SU-DHL-6 (cell line): ENCODE results near the gene CATSPERE.
A peak's percentile ranks its signal among the peaks of the same experiment; 100 is the strongest.

Source experiments
- H2AFZ ChIP-seq: fragments of 200-600 bp; sonication (generic); 2 replicates; pipeline ENCODE4 v1.6.1; 2014; ENCODE audit warnings: low read depth, mild to moderate bottlenecking, moderate library complexity, mixed read lengths, antibody characterized with exemption, low read length; ENCODE audit not compliant: severe bottlenecking
- H3F3A ChIP-seq: fragments of 200-600 bp; shearing (Covaris generic); 2 replicates; pipeline ENCODE4 v1.6.0; 2016; ENCODE audit warnings: antibody characterized with exemption, mild to moderate bottlenecking; ENCODE audit not compliant: insufficient read depth
- H3K27ac ChIP-seq: fragments of 200-600 bp; sonication (generic); 2 replicates; pipeline ENCODE4 v1.5.1; 2016; ENCODE audit warnings: low read depth, mild to moderate bottlenecking, low read length, moderate library complexity, mixed read lengths
- H3K27me3 ChIP-seq: fragments of 200-600 bp; sonication (generic), shearing (Covaris generic); 2 replicates; pipeline ENCODE4 v1.6.0; 2014; ENCODE audit warnings: mild to moderate bottlenecking, low read length
- H3K36me3 ChIP-seq: fragments of 200-600 bp; sonication (generic); 2 replicates; pipeline ENCODE4 v1.6.1; 2014; ENCODE audit warnings: mild to moderate bottlenecking, low read length, mixed read lengths
- H3K4me2 ChIP-seq: fragments of 300-600, 200-600 bp; shearing (Covaris generic), sonication (generic); 2 replicates; pipeline ENCODE4 v1.6.0; 2014; ENCODE audit warnings: low read length, low read depth, mild to moderate bottlenecking; ENCODE audit not compliant: poor library complexity, severe bottlenecking
- H3K4me3 ChIP-seq: fragments of 200-600 bp; sonication (generic); 2 replicates; pipeline ENCODE4 v1.5.1; 2014; ENCODE audit warnings: antibody characterized with exemption, low read length, mild to moderate bottlenecking, mixed read lengths; ENCODE audit not compliant: insufficient read depth, poor library complexity, severe bottlenecking
- H3K79me2 ChIP-seq: fragments of 200-600 bp; sonication (generic); 2 replicates; pipeline ENCODE4 v1.6.1; 2014; ENCODE audit warnings: mild to moderate bottlenecking, low read length, moderate library complexity; ENCODE audit not compliant: insufficient read depth
- H3K9ac ChIP-seq: fragments of 200-600 bp; sonication (generic); 2 replicates; pipeline ENCODE4 v1.7.0; 2014; ENCODE audit warnings: mild to moderate bottlenecking, low read length
- H3K9me2 ChIP-seq: fragments of 200-600 bp; sonication (generic); replicated peaks from 2 replicates; pipeline ENCODE4 v1.6.1; 2014; ENCODE audit warnings: low read length; ENCODE audit not compliant: insufficient read depth
- H3K9me3 ChIP-seq: fragments of 200-600 bp; sonication (generic); 2 replicates; pipeline ENCODE4 v1.6.1; 2014; ENCODE audit warnings: low read length, mixed read lengths; ENCODE audit not compliant: insufficient read depth
- H4K20me1 ChIP-seq: fragments of 200-600 bp; sonication (generic); 2 replicates; pipeline ENCODE4 v1.6.1; 2014; ENCODE audit warnings: low read depth, mild to moderate bottlenecking, antibody characterized with exemption, low read length, moderate library complexity, mixed read lengths
- EZH2phosphoT487 ChIP-seq: fragments of 200-600 bp; sonication (generic), shearing (Covaris generic); conservative IDR thresholded peaks from 2 replicates; pipeline ENCODE4 v1.6.1; 2018; ENCODE audit warnings: mild to moderate bottlenecking, antibody characterized with exemption, low read length, moderate library complexity, mixed read lengths
- TF ChIP-seq, protein P1 (sequence below): fragments of 200-600 bp; sonication (generic); IDR thresholded peaks from one replicate; pipeline ENCODE4 v1.5.1; 2017; ENCODE audit warnings: antibody characterized with exemption, mild to moderate bottlenecking, low read length, moderate library complexity; ENCODE audit not compliant: insufficient read depth, poor library complexity, severe bottlenecking

The CATSPERE gene

DNA sequence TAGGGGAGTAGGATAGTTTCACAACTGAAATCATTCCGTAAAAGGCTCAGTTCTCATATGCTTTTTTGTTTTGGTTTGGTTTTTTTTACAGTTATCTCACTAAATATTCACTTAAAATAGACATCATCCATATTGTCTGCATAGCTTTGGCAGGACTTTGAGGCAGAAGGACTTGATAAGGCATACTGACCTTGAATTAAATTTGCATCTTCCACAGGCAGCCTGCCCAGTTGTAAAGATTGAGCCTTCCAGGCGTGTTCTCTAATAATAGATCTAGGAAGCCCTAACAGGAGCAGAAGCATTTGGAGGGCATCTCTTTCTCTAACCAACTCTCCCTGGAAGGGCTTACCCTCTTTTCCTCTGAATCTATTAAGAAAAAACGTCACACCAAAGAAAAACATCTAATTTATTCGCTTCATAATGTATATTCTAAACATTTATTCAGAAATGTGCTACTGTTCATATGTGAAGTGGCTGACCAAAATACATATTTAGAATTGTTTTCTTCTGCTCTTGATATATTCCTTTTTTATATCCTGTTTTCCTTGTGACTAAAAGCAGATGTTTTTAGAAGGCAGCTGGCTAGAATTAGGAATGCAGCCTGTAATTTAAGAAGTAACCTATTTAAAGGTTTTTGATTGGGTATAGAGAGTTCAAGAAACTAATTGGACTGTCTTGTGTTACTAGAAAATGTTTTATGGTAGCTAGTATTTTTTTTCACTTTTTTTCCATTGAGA lies 212.0 kb downstream of the CATSPERE start:
- Histone ChIP-seq H3K9me2 (no peaks in the 10 kb centered on the region), H4K20me1 (peaks cover 33% of the 10 kb centered on the region), H3K9ac (no peak overlapping the region), H3K9me3 (no peaks in the 10 kb centered on the region), H3K4me3 (no peak overlapping the region), H2AFZ (no peak overlapping the region), H3K27me3 (no peaks in the 10 kb centered on the region), H3K4me2 (no peak overlapping the region), H3F3A (peaks cover 21% of the 10 kb centered on the region; the same call in 1 of the 2 replicates), H3K79me2 (peaks cover 100% of the 10 kb centered on the region), H3K27ac (peak overlapping the region; percentile 16; the same call in 1 of the 2 replicates), H3K36me3 (peaks cover 29% of the 10 kb centered on the region; the same call in 1 of the 2 replicates)
- TF ChIP-seq, protein P1, sequence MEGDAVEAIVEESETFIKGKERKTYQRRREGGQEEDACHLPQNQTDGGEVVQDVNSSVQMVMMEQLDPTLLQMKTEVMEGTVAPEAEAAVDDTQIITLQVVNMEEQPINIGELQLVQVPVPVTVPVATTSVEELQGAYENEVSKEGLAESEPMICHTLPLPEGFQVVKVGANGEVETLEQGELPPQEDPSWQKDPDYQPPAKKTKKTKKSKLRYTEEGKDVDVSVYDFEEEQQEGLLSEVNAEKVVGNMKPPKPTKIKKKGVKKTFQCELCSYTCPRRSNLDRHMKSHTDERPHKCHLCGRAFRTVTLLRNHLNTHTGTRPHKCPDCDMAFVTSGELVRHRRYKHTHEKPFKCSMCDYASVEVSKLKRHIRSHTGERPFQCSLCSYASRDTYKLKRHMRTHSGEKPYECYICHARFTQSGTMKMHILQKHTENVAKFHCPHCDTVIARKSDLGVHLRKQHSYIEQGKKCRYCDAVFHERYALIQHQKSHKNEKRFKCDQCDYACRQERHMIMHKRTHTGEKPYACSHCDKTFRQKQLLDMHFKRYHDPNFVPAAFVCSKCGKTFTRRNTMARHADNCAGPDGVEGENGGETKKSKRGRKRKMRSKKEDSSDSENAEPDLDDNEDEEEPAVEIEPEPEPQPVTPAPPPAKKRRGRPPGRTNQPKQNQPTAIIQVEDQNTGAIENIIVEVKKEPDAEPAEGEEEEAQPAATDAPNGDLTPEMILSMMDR, result no peak
- TF ChIP-seq EZH2phosphoT487, result no peak

DNA sequence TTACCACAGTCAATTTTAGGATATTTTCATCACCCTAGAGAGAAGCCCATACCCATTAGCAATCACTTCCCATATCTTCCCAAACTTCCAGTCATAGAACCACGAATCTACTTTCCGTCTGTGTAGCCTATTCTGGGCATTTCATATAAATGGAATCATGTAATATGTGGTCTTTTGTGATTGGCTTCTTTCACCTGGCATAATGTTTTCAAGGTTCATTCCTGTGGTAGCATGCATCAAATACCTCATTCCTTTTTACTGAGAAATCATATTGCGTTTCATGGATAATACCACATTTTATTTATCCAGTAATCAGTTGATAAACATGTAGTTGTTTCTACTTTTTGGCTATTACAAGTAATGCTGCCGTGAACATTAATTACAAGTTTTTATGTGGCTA lies 213.4 kb downstream of the CATSPERE start:
- peaks cover 36% of the 10 kb centered on the region for H4K20me1 ChIP-seq
- H3K4me3 ChIP-seq, result no peak overlapping the region
- no peak for TF ChIP-seq EZH2phosphoT487
- TF ChIP-seq, protein P1, result no peak
- H3K9me2 ChIP-seq, result no peaks in the 10 kb centered on the region
- no peaks in the 10 kb centered on the region for H3K27me3 ChIP-seq
- H3K4me2 ChIP-seq, result no peak overlapping the region
- H3K9ac ChIP-seq, result no peak overlapping the region
- H3F3A ChIP-seq, result peaks cover 21% of the 10 kb centered on the region; the same call in 1 of the 2 replicates
- no peaks in the 10 kb centered on the region for H3K9me3 ChIP-seq
- no peak overlapping the region for H3K27ac ChIP-seq
- H3K36me3 ChIP-seq, result peaks cover 35% of the 10 kb centered on the region; the same call in 1 of the 2 replicates
- H2AFZ ChIP-seq, result no peak overlapping the region
- peaks cover 100% of the 10 kb centered on the region for H3K79me2 ChIP-seq

DNA sequence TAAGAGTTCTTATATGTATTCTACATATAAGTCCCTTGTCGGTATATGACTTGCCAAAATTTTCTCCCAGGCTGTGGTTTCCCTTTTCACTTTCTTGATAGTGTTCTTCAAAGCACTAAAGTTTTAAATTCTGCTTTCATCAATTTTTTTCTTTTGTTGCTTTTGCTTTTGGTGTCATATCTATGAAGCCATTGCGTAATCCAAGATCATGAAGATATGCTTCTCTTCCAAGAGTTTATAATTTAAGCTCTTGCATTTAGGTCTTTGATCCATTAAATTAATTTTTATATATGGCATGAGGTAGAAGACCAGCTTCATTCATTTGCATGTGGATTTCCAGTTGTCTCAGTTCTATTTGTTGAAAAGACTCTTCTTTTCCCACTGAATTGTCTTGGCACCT lies 214.1 kb downstream of the CATSPERE start:
- Histone ChIP-seq H3K36me3 (peaks cover 35% of the 10 kb centered on the region; the same call in 1 of the 2 replicates), H3K79me2 (peaks cover 100% of the 10 kb centered on the region)

More for the DNA sequence above, 214.1 kb downstream of the CATSPERE start:
- Histone ChIP-seq H3K9ac (no peak overlapping the region), H3F3A (peaks cover 21% of the 10 kb centered on the region; the same call in 1 of the 2 replicates), H2AFZ (no peak overlapping the region), H3K4me3 (no peak overlapping the region), H3K4me2 (no peak overlapping the region), H3K27me3 (no peaks in the 10 kb centered on the region), H3K27ac (no peak overlapping the region; the same call in 1 of the 2 replicates), H3K9me3 (no peaks in the 10 kb centered on the region), H4K20me1 (peaks cover 36% of the 10 kb centered on the region), H3K9me2 (no peaks in the 10 kb centered on the region)
- TF ChIP-seq, protein P1, result no peak
- no peak for TF ChIP-seq EZH2phosphoT487
